RWPE1 (cell line): ENCODE measurements around the gene DLST.

Source experiments
- CTCF ChIA-PET: fragments of 350-600 bp; sonication (Branson Sonifier 250); formaldehyde crosslinking; extraction: SDS; loops from one replicate; lab custom pipeline; 2021; lab: Yijun Ruan, JAX
- POLR2A ChIA-PET: fragments of 400-600 bp; formaldehyde crosslinking; extraction: SDS; loops from one replicate; lab custom pipeline; 2020; ENCODE audit warnings: antibody characterized with exemption; ENCODE audit not compliant: low non-redundant PET; lab: Yijun Ruan, JAX
- DNase-seq: peaks from one replicate; pipeline ENCODE4 v3.0.0; 2012; ENCODE audit warnings: low spot score
- H3K27ac ChIP-seq: fragments of 450-650 bp; 2 replicates; pipeline ENCODE4 v1.5.1; 2017
- TF ChIP-seq, protein P1 (sequence below): fragments of 450-650 bp; conservative IDR thresholded peaks from 2 replicates; pipeline ENCODE4 v1.5.1; 2017; ENCODE audit warnings: low read depth, mild to moderate bottlenecking

Gene DLST

DNA sequence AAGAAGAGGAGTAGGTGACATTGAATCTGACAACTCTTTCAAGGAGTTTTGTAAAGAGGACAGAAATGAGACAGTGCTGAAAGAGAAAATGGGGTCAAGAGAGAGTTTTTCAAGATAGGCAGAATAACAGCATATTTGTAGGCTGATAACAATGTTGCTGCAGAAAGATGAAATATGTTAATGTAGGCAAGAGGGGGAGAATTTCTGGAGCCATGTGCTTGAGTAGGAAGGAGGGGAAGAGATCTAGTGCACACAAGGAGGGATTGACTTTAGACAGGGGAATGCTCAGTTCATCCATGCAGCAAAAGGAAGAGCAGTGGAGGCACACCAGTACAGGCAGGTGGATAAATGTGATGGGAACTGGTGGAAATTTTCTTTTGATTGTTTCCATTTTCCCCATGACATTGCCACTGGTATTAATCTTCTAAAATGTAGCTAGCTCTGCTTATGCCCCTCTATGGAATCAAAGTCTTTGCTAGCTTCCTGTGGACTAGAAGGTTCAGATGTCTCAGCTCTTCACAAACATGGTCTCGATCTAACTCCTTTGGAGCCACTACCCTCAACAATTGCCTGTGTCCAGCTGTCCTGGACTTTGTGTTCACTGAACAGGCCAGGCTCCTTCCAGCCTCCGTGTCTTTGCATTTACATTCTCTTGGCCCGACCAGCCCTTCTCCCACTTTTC lies 14.9 kb upstream of the DLST start:
- ChIA-PET POLR2A (no interaction called here), CTCF (interaction anchor here (1.3 kb wide), 1 partner anchor 13 kb away, joined by 7 read pairs; no protein-coding TSS in a partner anchor)
- no peak overlapping the region for H3K27ac ChIP-seq
- DNase-seq: no peak
- TF ChIP-seq, protein P1, sequence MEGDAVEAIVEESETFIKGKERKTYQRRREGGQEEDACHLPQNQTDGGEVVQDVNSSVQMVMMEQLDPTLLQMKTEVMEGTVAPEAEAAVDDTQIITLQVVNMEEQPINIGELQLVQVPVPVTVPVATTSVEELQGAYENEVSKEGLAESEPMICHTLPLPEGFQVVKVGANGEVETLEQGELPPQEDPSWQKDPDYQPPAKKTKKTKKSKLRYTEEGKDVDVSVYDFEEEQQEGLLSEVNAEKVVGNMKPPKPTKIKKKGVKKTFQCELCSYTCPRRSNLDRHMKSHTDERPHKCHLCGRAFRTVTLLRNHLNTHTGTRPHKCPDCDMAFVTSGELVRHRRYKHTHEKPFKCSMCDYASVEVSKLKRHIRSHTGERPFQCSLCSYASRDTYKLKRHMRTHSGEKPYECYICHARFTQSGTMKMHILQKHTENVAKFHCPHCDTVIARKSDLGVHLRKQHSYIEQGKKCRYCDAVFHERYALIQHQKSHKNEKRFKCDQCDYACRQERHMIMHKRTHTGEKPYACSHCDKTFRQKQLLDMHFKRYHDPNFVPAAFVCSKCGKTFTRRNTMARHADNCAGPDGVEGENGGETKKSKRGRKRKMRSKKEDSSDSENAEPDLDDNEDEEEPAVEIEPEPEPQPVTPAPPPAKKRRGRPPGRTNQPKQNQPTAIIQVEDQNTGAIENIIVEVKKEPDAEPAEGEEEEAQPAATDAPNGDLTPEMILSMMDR: no peak

DNA sequence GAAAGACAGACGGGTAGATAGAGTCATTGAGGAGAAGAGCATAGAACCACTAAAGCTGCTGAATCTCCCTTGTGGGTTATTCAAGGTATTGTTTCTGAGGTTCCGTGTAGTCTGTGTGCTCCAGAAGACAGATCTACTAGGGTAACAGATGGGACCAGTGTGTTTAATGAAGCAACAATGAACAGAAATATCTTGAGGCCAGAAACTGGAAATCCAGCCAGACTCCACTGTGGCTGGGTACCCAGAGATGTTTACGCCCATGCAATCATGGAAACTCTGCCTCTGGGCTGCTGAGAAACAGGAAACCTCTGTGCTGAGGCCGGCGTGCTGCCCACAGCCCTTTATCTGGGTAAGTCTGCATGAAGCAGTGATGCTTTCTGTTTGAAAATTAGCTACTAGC lies 14.0 kb upstream of the DLST start:
- ChIA-PET CTCF (interaction anchor here (1.3 kb wide), 1 partner anchor 12 kb away, joined by 7 read pairs; no protein-coding TSS in a partner anchor), POLR2A (no interaction called here)
- no peak overlapping the region for H3K27ac ChIP-seq
- TF ChIP-seq, protein P1: no peak
- no peak for DNase-seq

DNA sequence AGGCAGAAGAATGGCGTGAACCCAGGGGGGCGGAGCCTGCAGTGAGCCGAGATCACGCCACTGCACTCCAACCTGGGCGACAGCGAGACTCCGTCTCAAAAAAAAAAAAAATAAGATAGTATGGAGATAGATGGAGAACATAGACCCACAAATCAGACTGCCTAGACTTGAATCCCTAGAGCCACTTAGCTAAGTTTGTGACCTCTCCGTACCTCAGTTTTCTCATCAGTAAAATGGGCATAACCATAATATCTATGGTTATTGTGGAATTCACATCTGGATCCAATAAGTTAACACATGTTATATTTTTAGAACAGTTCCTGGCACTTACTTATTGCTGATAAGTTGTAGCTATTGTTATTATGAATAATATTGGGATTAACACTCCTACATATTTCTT lies 13.0 kb upstream of the DLST start:
- ChIA-PET CTCF (interaction anchor here (0.6 kb wide), 1 partner anchor 9 kb away, joined by 7 read pairs; no protein-coding TSS in a partner anchor), POLR2A (no interaction called here)
- TF ChIP-seq, protein P1: no peak
- no peak for DNase-seq
- no peak overlapping the region for H3K27ac ChIP-seq

- TF ChIP-seq, protein P1: no peak
- ChIA-PET POLR2A (no interaction called here), CTCF (interaction anchor here (0.5 to 1.8 kb wide), 5 partner anchors 10 to 216 kb away, joined by 3 to 9 read pairs (median 5); no protein-coding TSS in a partner anchor)
- no peak overlapping the region for H3K27ac ChIP-seq
- DNase-seq: no peak
Measured at GRCh38 chr14:74871819-74872218, 9.9 kb upstream of the DLST start.

- H3K27ac ChIP-seq: no peak overlapping the region
- ChIA-PET CTCF (interaction anchor here (0.6 to 2.0 kb wide), 2 partner anchors 14 to 111 kb away, joined by 3 to 10 read pairs; no protein-coding TSS in a partner anchor), POLR2A (no interaction called here)
- no peak for DNase-seq
- TF ChIP-seq, protein P1: no peak
Measured at GRCh38 chr14:74875204-74875603, 6.5 kb upstream of the DLST start.

- no peak within 1 kb of the TSS for H3K27ac ChIP-seq
- ChIA-PET POLR2A (no interaction called here), CTCF (interaction anchor here (0.5 to 2.0 kb wide), 4 partner anchors 15 to 267 kb away, joined by 3 to 10 read pairs (median 3); partner anchors contain the start of gene LTBP2)
- TF ChIP-seq, protein P1: no peak
- no peak for DNase-seq
Measured at GRCh38 chr14:74875941-74876913, 5.5 kb upstream of the DLST start, which contains the start of gene PROX2. Gene PROX2, minus strand, starts transcription at chr14:74876145. Its CDS starts 12,311 bp downstream, at chr14:74863834.
